Fibroblast of skin of right biceps (primary cell): Measurements from ENCODE around the gene CIZ1.
A peak's percentile ranks its signal among the peaks of the same experiment; 100 is the strongest.
"Not testable (repeated sequence)": the region's sequence is repeated elsewhere in the genome, so short reads cannot be mapped to it uniquely, and the experiment has no call there.

Experiments used
- DNase-seq: peaks from one replicate; pipeline ENCODE4 v3.0.0-alpha.2; 2013

CIZ1 gene

GRCh38 chr9:128144239-128145181, 46.9 kb downstream of the CIZ1 start:
- DNase-seq, result no peak

GRCh38 chr9:128143525-128144238, 47.7 kb downstream of the CIZ1 start:
- no peak for DNase-seq

- DNase-seq, result no peak
These were observed 48.8 kb downstream of the CIZ1 start for GRCh38 chr9:128142596-128142995.

- DNase-seq, result no peak
These were observed 49.3 kb downstream of the CIZ1 start for GRCh38 chr9:128142061-128142460.

- no peak for DNase-seq
These were observed 49.8 kb downstream of the CIZ1 start for GRCh38 chr9:128141604-128142003.

GRCh38 chr9:128139621-128140020, 51.8 kb downstream of the CIZ1 start:
- no peak for DNase-seq

GRCh38 chr9:128138001-128138400, 53.4 kb downstream of the CIZ1 start:
- no peak for DNase-seq

- DNase-seq, result peak; percentile 83
These were observed 54.3 kb downstream of the CIZ1 start for GRCh38 chr9:128136816-128137793.

- DNase-seq, result not testable (repeated sequence)
These were observed 55.8 kb downstream of the CIZ1 start for GRCh38 chr9:128135561-128135960.

GRCh38 chr9:128132139-128132538, 59.2 kb downstream of the CIZ1 start:
- not testable (repeated sequence) for DNase-seq

- DNase-seq, result not testable (repeated sequence)
These were observed 60.0 kb downstream of the CIZ1 start for GRCh38 chr9:128131346-128131745.

GRCh38 chr9:128130651-128131050, 60.7 kb downstream of the CIZ1 start:
- not testable (repeated sequence) for DNase-seq

- not testable (repeated sequence) for DNase-seq
These were observed 61.3 kb downstream of the CIZ1 start for GRCh38 chr9:128129976-128130590.

- DNase-seq, result no peak
These were observed 62.4 kb downstream of the CIZ1 start for GRCh38 chr9:128128836-128129590.

GRCh38 chr9:128127990-128128835, 63.2 kb downstream of the CIZ1 start:
- DNase-seq, result peak; percentile 94

GRCh38 chr9:128127568-128127989, 63.8 kb downstream of the CIZ1 start, which contains the start of gene PTGES2:
Gene PTGES2, minus strand, starts transcription at chr9:128127729. Its CDS starts 12 bp downstream, at chr9:128127717.
- peak; percentile 89 for DNase-seq

- peak; percentile 18 for DNase-seq
These were observed 65.6 kb downstream of the CIZ1 start for GRCh38 chr9:128125580-128126354.

- DNase-seq, result peak; percentile 52
These were observed 66.3 kb downstream of the CIZ1 start for GRCh38 chr9:128124873-128125579.

- no peak for DNase-seq
These were observed 66.9 kb downstream of the CIZ1 start for GRCh38 chr9:128124451-128124850.
